ENCODE data around the gene HDAC9. TPM values are rescaled to one million over a fixed set of nuclear protein-coding genes. Genes with fewer than 3 reads are reported as not detected.

Gene HDAC9
- total RNA-seq, 2 donors from 2014 or later, result 4.9 to 12.9 TPM

GRCh38 chr7:18558910-18559309 lies 63.4 kb downstream of the HDAC9 start:
- WGBS, 2 donors, result 61 to 64% methylated on average over 3 of the region's 3 CpGs
- DNase-seq (no peak), ATAC-seq (no peak)
- H3K27ac ChIP-seq, result no peak overlapping the region
- intact Hi-C loops (cut with DNase I), result no loop called here
- no peaks in the 10 kb centered on the region for H3K9me3 ChIP-seq
- H3K4me1 ChIP-seq, result no peaks in the 10 kb centered on the region
- no peak for TF ChIP-seq CTCF (IDR thresholded peaks at IDR 0.05)
- TF ChIP-seq POLR2A (IDR thresholded peaks at IDR 0.05), result no peak
- H3K27me3 ChIP-seq, result no peaks in the 10 kb centered on the region
- H3K4me3 ChIP-seq, result no peak overlapping the region
- H3K36me3 ChIP-seq (replicated peaks in 1 of 2; ENCODE audit: insufficient read depth in 1 of 2, low read depth in 2 of 2), result no peaks in the 10 kb centered on the region

GRCh38 chr7:18559756-18560155 lies 64.2 kb downstream of the HDAC9 start:
- intact Hi-C loops (cut with DNase I), result no loop called here
- TF ChIP-seq CTCF (IDR thresholded peaks at IDR 0.05) (no peak), POLR2A (IDR thresholded peaks at IDR 0.05) (no peak)
- H3K9me3 ChIP-seq, result no peaks in the 10 kb centered on the region
- H3K27ac ChIP-seq, result no peak overlapping the region
- ATAC-seq, result no peak
- no peaks in the 10 kb centered on the region for H3K36me3 ChIP-seq (replicated peaks in 1 of 2; ENCODE audit: insufficient read depth in 1 of 2, low read depth in 2 of 2)
- no peak for DNase-seq
- no peak overlapping the region for H3K4me3 ChIP-seq
- H3K27me3 ChIP-seq, result no peaks in the 10 kb centered on the region
- H3K4me1 ChIP-seq, result no peaks in the 10 kb centered on the region

GRCh38 chr7:18564779-18565178 lies 69.2 kb downstream of the HDAC9 start:
- ATAC-seq (no peak), DNase-seq (no peak)
- TF ChIP-seq CTCF (IDR thresholded peaks at IDR 0.05) (no peak), POLR2A (IDR thresholded peaks at IDR 0.05) (no peak)
- 88 to 94% methylated on average over 5 of the region's 5 CpGs for WGBS, 2 donors
- H3K4me3 ChIP-seq, result no peak overlapping the region
- H3K27me3 ChIP-seq, result no peaks in the 10 kb centered on the region
- H3K36me3 ChIP-seq (replicated peaks in 1 of 2; ENCODE audit: insufficient read depth in 1 of 2, low read depth in 2 of 2), result no peaks in the 10 kb centered on the region
- no peaks in the 10 kb centered on the region for H3K4me1 ChIP-seq
- intact Hi-C loops (cut with DNase I), result no loop called here
- H3K27ac ChIP-seq, result no peak overlapping the region
- H3K9me3 ChIP-seq, result no peaks in the 10 kb centered on the region

GRCh38 chr7:18565337-18565736 lies 69.8 kb downstream of the HDAC9 start:
- no peak overlapping the region for H3K4me3 ChIP-seq
- ATAC-seq, result no peak
- no peak for TF ChIP-seq CTCF (IDR thresholded peaks at IDR 0.05)
- no peak for TF ChIP-seq POLR2A (IDR thresholded peaks at IDR 0.05)

GRCh38 chr7:18566205-18566604 lies 70.7 kb downstream of the HDAC9 start:
- 63 to 78% methylated on average over 1 of the region's 1 CpG for WGBS, 2 donors
- TF ChIP-seq CTCF (IDR thresholded peaks at IDR 0.05), result no peak
- TF ChIP-seq POLR2A (IDR thresholded peaks at IDR 0.05), result no peak
- Histone ChIP-seq H3K4me3 (no peak overlapping the region), H3K27ac (no peak overlapping the region), H3K27me3 (no peaks in the 10 kb centered on the region), H3K4me1 (no peaks in the 10 kb centered on the region), H3K36me3 (replicated peaks in 1 of 2; ENCODE audit: insufficient read depth in 1 of 2, low read depth in 2 of 2) (no peaks in the 10 kb centered on the region), H3K9me3 (no peaks in the 10 kb centered on the region)
- ATAC-seq (no peak), DNase-seq (no peak)
- intact Hi-C loops (cut with DNase I), result no loop called here

More at GRCh38 chr7:18565337-18565736, 69.8 kb downstream of the HDAC9 start:
- intact Hi-C loops (cut with DNase I), result no loop called here
- H3K27ac ChIP-seq, result no peak overlapping the region
- H3K9me3 ChIP-seq, result no peaks in the 10 kb centered on the region
- no peaks in the 10 kb centered on the region for H3K36me3 ChIP-seq (replicated peaks in 1 of 2; ENCODE audit: insufficient read depth in 1 of 2, low read depth in 2 of 2)
- no peak for DNase-seq
- H3K4me1 ChIP-seq, result no peaks in the 10 kb centered on the region
- no peaks in the 10 kb centered on the region for H3K27me3 ChIP-seq
